ENCODE results near the gene RWDD1. TPM values are rescaled to one million over a fixed set of nuclear protein-coding genes. Genes with fewer than 3 reads are reported as not detected.

RWDD1 gene
- total RNA-seq, 1 donor from 2014 or later: 49.6 TPM

- no peak overlapping the region for H3K27ac Mint-ChIP-seq (ENCODE audit: unreplicated experiment)
- DNase-seq (ENCODE audit: low read depth, low spot score): no peak
- H3K4me1 Mint-ChIP-seq: no peaks in the 10 kb centered on the region
- H3K27me3 Mint-ChIP-seq (ENCODE audit: low read depth): no peaks in the 10 kb centered on the region
- no peak overlapping the region for H3K4me3 Mint-ChIP-seq
- no peak for TF ChIP-seq CTCF (conservative IDR thresholded peaks at IDR 0.05)
- peaks cover 8% of the 10 kb centered on the region for H3K36me3 Mint-ChIP-seq (ENCODE audit: low read depth)
- H3K9me3 Mint-ChIP-seq: no peaks in the 10 kb centered on the region
Measured at GRCh38 chr6:116631379-116631990, 60.2 kb downstream of the RWDD1 start.

GRCh38 chr6:116633685-116634084, 62.4 kb downstream of the RWDD1 start:
- Mint-ChIP-seq H3K27me3 (ENCODE audit: low read depth) (no peaks in the 10 kb centered on the region), H3K4me1 (no peaks in the 10 kb centered on the region), H3K36me3 (ENCODE audit: low read depth) (peaks cover 13% of the 10 kb centered on the region), H3K27ac (ENCODE audit: unreplicated experiment) (no peak overlapping the region), H3K9me3 (no peaks in the 10 kb centered on the region), H3K4me3 (no peak overlapping the region)
- no peak for DNase-seq (ENCODE audit: low read depth, low spot score)
- TF ChIP-seq CTCF (conservative IDR thresholded peaks at IDR 0.05): peak; percentile 24

Other genes with a start within 250 kb of the RWDD1 start
- 21.0 and 23.5 TPM in 2 replicates for gene DSE, start 200.6 kb upstream of the RWDD1 start, total RNA-seq
- 1.3 and 4.6 TPM in 2 replicates for gene CALHM6, start 110.1 kb upstream of the RWDD1 start, total RNA-seq
- 0.33 and 0.45 TPM in 2 replicates for gene CALHM5, start 59.9 kb upstream of the RWDD1 start, total RNA-seq
- not detected in 2 replicates for gene TRAPPC3L, start 25.8 kb upstream of the RWDD1 start, total RNA-seq
- gene CALHM4, start 17.8 kb upstream of the RWDD1 start, total RNA-seq: not detected in 2 replicates
- 2.2 and 2.4 TPM in 2 replicates for gene RSPH4A, start 45.0 kb downstream of the RWDD1 start, total RNA-seq
- 14.0 and 14.9 TPM in 2 replicates for gene ZUP1, start 97.3 kb downstream of the RWDD1 start, total RNA-seq
- gene KPNA5, start 109.7 kb downstream of the RWDD1 start, total RNA-seq: 10.8 and 13.3 TPM in 2 replicates
- 1.9 and 2.5 TPM in 2 replicates for gene FAM162B, start 194.2 kb downstream of the RWDD1 start, total RNA-seq

Measured in neural crest cell (in vitro differentiated cells).